Amniotic epithelial cell (primary cell): ENCODE results near the gene SLC16A9.
"Not testable (repeated sequence)": the region's sequence is repeated elsewhere in the genome, so short reads cannot be mapped to it uniquely, and the experiment has no call there.

ENCODE experiments used
- DNase-seq: peaks from one replicate; pipeline ENCODE4 v3.0.0-alpha.2; 2010; ENCODE audit warnings: low read depth

Gene SLC16A9

DNA sequence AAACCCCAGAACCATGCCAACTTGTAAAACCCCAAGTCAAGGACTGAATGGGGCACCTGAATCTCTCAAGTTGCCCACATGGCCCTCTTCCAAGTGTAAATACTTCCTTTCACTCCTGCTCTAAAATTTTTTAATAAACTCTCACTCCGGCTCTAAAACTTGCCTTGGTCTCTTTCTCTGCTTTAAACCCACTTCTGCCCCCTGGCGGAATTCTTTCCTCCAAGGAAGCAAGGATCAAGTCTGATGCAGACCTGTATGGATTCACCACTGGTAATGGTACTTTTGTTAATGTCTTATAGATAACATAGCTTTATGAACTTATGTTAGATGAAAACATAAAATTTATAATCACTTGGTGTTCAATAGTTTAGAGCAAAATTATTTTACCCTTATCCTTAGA, 33.8 kb downstream of the SLC16A9 start:
- DNase-seq = peak; percentile 9

DNA sequence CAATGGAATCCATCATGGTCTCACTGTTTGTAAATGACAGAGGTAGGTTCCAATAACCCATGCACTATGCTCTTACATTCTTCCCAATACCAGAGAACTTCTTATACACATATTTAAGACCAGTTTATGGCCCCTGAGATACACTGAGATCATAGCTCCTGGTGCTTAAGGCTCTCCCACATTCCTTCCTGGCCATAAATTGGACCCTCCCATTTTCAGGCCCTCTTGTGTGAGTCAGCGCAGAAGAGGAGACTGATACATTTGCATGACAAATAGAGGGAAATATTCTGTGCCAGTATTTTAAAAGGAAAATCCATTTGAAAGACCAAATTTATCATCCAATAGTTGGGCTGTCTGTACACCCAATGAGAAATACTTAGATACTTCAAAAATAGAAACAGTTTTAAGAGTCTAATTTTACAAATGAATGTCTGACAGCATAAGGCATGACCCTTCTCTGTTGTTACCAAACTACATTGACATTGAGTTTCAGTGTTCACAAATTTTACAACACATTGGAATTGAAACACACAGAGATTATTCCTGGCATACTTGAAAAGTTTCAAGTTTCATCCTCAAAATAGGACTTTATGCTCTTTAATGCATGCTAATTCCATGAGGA, 35.3 kb downstream of the SLC16A9 start:
- peak; percentile 69 for DNase-seq

DNA sequence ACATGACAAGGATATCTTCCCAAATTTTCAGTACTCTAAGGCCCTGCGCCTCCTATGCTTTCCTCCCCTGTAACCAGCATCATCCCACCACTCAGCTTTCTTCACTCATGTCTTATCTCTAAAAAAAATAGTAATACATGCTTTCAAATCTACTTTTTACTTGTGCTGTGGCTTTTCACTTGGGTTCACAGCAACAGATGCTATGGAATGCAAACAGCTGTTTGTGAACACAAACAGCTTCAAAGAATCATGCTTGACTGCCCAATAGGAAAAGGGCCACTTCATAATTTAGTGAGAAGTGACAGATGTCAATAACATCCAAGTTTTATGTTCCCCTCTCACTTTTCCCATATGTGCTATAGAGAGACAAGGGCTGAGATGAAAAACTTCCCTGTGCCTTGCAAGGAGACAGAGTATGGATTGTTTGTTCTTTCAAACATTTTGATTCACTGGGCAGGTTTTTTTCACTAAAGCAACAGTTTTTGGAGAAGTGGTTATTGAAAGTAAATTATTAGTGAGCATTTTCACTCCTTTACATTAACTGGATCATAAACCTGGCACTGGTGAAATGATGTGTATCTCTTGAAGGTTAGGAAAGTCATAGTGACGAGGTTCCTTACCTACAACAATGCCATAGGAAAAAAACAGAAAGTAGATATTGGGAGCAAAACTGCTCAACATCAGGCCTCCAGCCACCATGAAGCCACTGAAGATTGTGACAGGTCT, 37.3 kb downstream of the SLC16A9 start:
- no peak for DNase-seq

DNA sequence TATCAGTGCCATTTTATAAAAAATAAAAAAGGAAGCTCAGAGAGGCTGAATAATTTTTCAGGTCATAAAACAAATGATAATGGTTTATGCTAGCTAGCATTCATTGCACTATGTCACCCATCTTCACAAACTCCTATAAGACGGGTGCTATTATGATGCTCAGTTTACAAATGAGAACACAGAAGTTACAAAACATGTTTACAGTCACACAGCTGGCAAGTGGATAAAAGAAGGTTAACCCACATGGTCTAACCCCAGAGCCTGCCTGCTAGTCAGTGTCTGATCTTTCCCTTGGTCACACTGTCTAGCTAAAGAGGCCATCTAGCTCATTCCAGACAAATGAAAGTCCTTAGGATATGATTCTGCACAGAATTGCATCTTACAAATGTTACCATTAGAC, 39.4 kb downstream of the SLC16A9 start:
- DNase-seq = no peak

DNA sequence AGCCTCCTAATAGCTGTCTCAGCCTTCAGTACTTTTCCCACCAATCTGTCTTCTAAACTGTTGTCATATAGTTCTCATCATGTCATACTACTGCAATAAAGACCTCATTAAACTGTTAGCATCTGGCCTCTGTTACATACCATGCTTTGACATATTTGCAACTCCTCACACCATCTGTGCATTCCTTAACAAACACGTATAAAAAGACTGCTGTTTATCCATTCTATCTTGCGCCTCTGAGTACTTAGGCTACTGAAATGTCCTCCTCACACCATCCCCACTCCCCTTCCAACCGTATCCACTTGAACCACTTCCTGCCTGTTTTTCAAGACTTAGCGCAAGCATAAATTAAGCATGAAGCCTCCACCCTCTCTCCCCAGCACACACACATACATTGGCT, 41.6 kb downstream of the SLC16A9 start:
- DNase-seq = peak; percentile 24

DNA sequence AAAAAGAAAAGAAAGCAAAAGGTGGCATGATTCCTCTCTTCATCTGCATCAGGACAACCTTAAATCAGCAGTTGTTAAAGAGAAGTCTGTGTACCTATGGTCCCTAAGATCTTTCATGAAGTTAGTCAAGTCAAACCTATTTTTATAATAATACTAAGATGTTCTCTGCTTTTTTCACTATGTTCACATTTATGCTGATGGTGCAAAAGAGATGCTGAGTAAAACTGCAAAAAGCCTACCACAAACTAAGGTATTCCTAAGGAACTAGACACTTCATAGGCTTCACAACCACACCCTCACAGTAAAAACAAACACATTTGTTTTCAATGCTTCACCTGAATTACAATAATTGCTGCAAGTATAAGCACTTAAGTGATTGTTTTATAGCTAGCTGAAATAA, 43.3 kb downstream of the SLC16A9 start:
- DNase-seq = no peak

DNA sequence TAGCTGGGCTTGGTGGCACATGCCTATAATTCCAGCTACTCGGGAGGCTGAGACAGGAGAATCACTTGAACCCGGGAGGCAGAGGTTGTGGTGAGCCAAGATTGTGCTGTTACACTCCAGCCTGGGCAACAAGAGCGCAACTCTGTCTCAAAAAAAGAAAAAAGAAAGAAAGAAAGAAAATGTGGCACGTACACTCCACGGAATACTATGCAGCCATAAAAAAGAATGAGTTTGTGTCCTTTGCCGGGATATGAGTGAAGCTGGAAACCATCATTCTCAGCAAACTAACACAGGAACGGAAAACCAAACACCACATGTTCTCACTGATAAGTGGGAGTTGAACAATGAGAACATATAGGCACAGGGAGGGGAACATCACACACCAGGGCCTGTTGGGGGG, 46.4 kb downstream of the SLC16A9 start:
- DNase-seq = not testable (repeated sequence)

DNA sequence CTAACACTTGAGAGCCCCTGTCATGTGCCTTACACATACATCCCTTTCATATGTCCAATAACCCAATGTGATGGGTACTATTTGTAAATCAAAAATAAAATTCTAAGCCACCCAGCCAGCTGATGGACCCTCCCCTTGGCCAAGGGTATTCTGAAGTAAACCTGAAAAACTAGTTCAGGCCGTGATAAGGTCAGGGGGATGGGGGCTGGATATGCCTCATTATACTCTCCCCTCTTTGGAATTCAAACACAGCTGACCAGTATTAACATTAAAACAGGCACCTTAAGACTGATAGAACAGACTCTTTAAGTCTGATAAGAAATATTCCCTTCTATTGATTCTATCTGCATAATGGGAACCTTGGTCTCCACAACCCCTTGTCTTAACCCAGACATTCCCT, 51.9 kb downstream of the SLC16A9 start:
- no peak for DNase-seq

DNA sequence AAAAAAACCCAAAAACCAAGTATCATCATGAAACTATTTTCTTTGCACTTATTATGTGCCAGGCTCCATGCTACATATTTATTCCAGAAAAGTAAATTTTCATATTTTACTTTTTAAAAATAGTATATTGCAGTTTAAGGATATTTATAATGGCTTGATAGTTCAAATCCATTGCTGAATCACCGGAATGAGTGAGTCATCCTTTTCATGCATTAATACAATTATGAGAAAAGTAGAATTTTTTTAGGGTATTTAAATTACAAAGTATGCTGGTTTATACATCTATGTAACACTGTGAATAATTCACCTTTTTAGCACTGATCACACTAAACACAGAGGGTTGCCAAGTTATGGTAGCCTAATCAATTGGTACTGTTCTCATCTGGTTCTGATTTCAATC, 54.3 kb downstream of the SLC16A9 start:
- DNase-seq = no peak

DNA sequence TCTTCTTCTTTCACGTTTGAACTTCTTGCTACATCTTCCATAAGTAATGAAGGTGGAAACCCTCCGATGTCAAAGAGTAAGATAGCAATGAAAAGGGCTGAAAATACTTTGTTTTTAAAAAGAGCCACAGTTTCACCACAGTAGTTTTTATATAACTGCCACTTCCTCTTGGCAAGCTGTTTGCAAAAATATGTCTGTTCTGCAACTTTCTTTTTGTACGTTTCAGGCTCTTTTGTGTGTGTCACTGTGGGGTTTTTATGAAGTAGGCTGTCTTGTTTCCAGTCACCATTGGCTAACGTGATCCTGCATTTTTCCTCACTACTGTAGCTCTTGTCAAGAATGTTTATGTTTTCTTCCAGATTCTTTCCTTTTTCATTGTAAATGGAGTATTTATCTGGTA, 55.6 kb downstream of the SLC16A9 start:
- no peak for DNase-seq

DNA sequence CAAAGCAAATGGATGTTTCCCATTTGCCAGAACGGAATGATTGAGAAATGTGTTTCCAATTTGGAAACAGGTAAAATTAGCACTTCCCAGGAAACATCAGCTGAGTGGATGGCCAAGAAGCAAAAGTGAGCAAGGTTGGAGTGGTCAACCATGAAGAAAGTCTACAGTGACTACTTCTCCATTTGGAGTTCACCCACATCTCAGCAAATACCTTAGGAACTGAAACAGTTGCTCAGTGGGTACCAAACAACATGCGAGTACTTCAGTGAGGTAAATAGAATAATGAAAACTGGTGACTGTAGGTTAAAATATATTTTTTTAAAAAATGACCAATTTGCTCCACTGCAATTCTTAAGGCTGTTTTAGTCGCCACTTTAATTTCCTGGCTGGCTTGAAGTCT, 57.7 kb downstream of the SLC16A9 start:
- no peak for DNase-seq

DNA sequence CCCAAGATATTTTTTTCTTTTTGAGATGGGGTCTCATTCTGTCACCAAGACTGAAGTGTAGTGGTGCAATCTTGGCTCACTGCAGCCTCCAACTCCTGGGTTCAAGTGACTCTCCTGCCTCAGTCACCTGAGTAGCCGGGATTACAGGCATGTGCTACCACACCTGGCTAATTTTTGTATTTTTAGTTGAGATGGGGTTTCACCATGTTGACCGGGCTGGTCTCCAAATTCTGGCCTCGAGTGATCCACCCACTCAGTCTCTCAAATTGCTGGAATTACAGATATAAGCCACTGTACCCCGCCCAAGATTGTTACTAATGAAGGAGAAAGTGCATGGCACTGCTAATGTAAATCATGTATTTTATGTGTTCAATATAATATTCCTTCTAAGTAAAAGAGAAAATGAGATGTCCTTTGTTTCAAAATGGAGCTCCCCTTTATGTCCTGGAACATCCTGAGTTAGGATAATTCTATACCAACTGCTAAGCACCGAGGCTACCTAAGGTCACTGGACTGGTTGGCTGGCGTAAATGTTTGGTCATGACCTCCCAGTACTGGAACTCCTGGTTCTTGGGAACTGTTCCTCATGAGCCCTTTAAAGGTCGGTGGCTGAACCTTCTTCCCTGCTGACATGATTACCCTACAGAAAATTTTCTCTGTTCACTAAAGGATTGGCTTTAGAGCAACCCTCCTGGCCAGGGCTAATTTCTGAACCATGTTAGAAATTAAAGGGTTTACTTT, 59.9 kb downstream of the SLC16A9 start:
- no peak for DNase-seq

DNA sequence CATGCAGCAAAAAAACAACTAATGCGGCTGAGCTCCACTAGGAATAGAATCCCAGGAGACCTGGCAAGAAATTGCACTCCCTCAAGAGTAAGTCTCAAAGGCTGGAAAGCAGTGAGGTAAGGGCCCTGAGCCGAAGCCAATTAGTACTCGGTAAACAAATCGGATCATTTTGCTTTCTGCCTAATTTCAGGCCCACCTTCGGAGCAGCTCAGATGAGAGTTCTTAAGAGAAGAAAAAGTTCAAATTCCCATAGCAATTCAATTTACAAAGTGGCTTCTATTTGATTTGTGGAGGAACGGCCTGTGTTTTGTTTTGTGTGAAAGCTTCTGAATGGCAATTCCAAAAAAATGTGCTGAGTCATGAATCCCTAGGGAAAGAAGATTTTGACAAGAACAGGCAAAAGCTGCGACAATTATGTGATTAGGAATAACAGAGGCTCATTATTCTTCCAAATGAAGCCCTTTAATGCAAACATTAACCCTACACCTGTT, 60.9 kb downstream of the SLC16A9 start:
- DNase-seq = no peak

DNA sequence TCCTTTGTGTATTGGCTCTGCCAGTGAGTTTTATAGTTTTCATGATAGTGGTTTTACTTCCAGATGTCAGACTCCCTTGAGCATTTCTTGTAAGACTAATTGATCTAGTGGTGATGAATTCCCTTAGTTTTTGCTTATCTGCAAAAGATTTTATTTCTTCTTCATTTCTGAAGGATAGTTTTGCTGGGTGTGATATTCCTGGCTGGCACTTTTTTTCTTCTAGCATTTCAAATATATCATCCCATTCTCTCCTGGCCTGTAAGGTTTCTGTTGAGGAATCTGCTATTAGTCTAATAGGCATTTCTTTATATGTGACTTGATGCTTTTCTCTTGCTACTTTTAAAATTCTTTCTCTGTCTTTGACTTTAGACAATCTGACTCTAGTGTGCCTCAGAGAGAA, 64.8 kb downstream of the SLC16A9 start:
- DNase-seq = no peak

DNA sequence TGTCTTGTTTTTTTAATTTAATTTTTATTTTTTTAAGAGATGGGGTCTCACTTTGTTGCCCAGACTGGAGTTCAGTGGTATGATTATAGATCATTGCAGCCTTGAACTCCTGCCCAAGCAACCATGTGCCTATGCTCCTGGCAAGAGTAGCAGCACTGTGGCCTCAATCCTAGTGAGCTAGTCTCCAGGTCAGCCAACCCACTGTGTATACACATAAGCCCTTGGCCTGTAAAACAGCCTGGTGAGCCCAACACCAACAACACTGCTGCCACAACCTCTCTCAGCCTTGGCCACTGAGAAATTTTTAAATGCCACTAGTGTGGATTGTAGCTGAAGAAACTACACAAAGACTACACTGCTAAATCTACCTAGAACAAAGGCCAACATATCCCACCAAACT, 68.0 kb downstream of the SLC16A9 start:
- DNase-seq = not testable (repeated sequence)

DNA sequence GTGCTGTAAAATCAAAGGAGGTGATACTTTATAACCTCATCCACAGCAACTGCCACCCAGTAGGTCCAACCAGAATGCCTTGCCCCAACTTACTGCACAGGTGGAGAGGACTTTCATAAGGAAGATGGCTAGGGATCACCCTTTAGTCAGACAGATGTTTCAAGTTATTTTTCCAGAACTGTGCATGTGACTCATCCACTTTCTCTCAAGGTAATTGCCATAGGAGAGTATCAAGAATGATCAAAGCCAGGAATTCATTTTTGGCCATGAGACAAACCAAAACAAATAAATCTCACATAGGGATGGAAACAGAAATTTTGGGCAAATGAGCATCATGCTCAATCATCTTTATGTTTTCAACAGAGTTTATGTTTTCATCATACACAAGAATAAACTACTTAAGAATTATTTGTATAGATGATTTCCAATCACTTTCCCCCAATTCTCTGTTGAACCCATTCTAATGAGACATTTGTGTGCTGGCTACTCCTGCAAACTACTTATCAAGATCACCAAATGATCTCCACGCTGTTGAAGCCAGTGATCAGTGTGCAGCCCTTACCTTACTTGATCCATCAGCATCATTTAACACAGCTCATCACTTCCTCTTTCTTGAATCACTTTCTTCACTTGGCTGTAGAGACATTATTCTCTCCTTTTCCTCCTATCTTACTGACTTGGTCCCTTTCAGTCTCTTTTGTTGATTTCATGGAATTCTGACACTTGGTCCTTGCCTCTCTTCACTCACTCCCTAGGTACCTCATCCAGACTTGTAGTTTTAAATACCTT, 74.0 kb downstream of the SLC16A9 start:
- no peak for DNase-seq

DNA sequence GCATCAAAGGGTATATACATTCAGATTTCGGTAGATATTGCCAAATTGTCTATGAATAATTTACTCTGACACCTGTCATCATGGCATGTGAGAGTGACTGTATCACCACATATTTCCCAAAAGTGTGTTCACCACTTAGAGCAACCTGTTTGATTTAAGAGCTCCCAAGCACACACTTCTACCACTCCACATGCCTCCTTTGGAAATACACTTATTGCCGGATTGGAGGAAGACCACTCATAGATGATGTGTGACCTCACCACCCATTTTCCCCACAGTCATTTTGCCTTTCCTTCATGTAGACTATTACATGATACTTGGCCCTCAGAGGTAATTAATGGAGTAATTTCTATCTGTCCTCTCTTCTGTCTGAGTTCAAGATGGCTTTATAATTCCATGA, 75.5 kb downstream of the SLC16A9 start:
- no peak for DNase-seq

DNA sequence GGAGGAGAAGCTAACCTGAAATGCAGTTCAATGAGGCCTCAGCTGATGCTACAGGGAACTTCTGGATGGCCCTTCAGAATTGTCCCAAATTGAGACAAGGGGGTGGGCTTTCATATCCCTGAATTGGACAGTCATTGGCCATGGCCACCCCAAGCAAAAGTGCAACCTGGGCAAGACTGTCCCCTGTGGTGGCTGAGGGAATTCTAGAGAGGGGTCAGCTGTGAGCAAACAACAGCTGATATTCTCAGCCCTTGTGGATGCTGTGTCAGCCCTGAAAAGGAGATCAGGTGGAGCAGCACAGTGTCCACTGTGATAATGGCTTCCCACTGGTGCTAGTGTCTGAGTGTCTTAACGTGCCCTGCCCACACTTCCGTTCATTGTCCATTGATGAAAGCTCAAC, 76.6 kb downstream of the SLC16A9 start:
- DNase-seq = no peak

DNA sequence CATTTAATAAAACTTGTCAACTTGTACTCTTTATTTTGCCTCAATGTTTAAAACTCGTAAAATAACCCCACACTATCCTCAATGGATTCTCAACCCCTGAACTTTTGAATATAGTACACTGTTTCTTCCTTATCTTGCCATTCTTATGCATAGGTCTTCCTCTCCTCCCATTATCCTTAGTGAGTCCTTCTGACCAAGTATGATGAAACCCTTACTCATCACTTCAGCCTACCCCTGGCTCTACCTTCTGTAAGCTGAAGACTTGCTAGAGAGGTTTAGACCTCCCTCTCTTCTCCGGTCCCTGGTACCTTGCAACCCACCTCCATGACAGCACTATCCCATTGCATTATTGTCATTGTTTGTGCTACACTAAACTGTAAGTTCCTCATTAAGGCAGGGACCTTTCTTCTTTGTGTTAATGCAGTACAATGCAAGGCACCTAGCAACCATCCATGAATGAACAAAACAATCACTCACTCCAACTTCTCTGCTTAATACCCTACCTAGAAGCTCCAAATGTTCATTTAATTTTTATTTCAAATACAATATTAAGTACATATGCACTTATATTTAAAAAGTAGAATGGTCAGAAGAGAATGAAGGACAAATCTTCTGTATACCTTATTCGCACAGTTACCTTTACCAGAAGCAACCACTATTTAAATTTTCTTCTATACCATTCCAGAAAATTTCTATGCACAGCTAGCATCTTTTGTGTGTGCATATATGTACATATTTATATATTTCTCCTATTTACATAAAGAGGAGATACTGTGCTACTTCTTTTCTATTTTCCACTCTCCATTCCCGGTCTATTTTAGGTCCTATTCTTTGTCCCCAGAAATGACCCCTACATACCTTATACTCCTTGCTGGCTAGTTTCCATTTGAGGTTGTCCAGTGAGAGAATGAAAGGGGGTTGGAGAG, 77.5 kb downstream of the SLC16A9 start:
- DNase-seq = peak; percentile 14

DNA sequence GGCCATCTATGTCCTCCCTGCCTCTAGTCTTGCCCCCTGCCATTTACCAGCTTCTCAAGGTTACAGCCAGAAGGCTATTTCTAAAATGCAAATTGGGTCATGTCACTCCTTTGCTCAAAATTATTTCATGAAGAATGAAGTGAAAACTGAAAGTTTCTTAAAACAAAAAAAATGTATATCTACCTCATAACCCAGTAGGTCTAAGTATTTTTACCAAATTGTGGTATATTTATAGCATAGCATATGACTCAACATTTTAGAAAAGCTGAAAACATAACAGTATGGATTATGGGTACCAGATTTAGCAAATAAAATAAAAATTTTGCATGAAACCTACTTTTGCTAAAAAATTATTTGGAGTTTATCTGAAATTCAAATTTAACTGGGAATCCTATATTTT, 78.4 kb downstream of the SLC16A9 start:
- no peak for DNase-seq

DNA sequence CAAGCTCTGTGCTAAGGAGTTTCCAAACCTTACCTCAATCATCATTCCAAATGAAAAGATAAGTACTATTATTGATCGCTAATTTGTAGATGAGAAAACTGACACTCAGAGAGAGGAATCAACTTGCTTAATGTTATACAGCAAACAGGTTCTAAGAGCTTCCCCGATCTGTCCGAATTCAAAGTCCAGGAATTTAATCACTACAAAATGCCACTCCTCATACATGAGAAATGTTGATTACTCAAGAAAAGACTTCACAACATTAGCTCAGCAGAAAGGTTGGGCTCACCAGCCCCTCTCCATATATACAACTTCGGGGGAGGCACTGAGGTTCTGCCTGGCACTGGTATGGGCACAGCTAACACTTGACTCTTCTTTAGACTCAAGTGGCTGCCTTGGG, 80.7 kb downstream of the SLC16A9 start:
- DNase-seq = no peak
